ENCODE measurements around the gene LUZP1.

The LUZP1 gene

DNA sequence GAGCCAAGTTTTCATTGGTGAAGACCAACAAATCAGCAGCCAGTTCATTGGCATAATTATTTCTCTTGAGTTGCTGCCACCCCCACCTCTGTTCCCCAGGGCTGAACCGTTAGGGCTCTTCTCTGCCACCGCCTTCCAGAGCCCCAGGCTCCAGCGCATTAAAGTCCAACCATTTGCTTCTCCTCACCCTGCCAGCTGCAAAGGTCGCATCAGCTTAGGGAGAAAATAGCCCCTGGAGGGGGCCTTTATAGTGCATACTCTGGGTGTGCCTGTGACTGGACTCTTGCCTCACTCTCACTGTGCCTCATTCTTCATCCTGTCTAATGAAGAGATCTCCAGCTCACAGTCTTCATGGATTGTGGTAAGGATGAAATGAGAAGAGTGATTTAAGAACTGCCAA, 99.0 kb downstream of the LUZP1 start:
- H3K36me3 ChIP-seq (replicated peaks), result peaks cover 56% of the 10 kb centered on the region
- in situ Hi-C loops (cut with HindIII; ENCODE audit: low pct_ligation_motif_present, low sequenced_read_pairs), result no loop called here
- H3K27ac ChIP-seq, result no peak overlapping the region
- TF ChIP-seq, protein P1, sequence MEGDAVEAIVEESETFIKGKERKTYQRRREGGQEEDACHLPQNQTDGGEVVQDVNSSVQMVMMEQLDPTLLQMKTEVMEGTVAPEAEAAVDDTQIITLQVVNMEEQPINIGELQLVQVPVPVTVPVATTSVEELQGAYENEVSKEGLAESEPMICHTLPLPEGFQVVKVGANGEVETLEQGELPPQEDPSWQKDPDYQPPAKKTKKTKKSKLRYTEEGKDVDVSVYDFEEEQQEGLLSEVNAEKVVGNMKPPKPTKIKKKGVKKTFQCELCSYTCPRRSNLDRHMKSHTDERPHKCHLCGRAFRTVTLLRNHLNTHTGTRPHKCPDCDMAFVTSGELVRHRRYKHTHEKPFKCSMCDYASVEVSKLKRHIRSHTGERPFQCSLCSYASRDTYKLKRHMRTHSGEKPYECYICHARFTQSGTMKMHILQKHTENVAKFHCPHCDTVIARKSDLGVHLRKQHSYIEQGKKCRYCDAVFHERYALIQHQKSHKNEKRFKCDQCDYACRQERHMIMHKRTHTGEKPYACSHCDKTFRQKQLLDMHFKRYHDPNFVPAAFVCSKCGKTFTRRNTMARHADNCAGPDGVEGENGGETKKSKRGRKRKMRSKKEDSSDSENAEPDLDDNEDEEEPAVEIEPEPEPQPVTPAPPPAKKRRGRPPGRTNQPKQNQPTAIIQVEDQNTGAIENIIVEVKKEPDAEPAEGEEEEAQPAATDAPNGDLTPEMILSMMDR (IDR thresholded peaks at IDR 0.05; ENCODE audit: low read depth, low read length, missing control alignments), result no peak
- no peak for DNase-seq
- no peaks in the 10 kb centered on the region for H3K27me3 ChIP-seq (replicated peaks)
- no peak overlapping the region for H3K4me3 ChIP-seq (ENCODE audit: low read depth, low read length)

DNA sequence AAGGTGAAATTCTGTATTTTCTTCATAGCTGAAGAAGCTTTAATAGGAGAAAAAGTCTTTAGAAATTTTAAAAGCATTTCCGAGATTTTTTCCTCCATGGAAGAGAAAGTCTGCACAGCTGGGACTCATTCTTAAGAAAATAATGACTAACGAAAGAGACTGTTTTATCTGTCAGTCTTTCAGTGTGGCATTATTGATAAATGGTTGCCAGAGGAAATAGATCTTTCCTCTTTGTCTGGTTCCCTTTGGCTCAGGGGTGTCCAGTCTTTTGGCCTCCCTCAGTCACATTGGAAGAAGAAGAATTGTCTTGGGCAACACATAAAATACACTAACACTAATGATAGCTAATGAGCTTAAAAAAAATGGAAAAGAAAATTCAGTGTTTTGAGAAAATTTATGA, 99.5 kb downstream of the LUZP1 start:
- H3K4me3 ChIP-seq (ENCODE audit: low read depth, low read length), result no peak overlapping the region
- H3K36me3 ChIP-seq (replicated peaks), result peaks cover 61% of the 10 kb centered on the region
- DNase-seq, result no peak
- no peak overlapping the region for H3K27ac ChIP-seq
- in situ Hi-C loops (cut with HindIII; ENCODE audit: low pct_ligation_motif_present, low sequenced_read_pairs), result no loop called here
- H3K27me3 ChIP-seq (replicated peaks), result no peaks in the 10 kb centered on the region
- TF ChIP-seq, protein P1 (IDR thresholded peaks at IDR 0.05; ENCODE audit: low read depth, low read length, missing control alignments), result no peak

DNA sequence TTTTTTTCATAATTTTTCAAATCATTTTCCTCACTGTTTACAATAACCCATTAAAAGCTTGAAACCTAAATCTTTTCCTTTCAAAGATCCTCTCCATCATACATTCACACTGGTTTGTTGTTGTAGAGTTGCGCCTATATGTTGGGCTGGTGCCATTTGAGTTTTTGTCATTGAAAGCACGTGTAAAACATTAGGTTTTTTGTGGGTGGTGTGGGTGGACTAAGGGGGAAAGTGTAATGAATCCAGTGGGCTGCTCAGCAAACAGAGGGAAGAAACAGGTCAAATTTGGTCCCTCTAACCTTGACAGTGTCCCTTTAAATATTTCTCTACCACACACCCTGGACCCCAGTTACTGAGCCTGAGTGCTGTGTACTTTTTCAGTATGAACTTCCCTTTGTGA, 102.6 kb downstream of the LUZP1 start:
- DNase-seq, result no peak
- H3K36me3 ChIP-seq (replicated peaks), result peaks cover 57% of the 10 kb centered on the region
- TF ChIP-seq, protein P1 (IDR thresholded peaks at IDR 0.05; ENCODE audit: low read depth, low read length, missing control alignments), result no peak
- in situ Hi-C loops (cut with HindIII; ENCODE audit: low pct_ligation_motif_present, low sequenced_read_pairs), result no loop called here
- H3K4me3 ChIP-seq (ENCODE audit: low read depth, low read length), result no peak overlapping the region
- no peak overlapping the region for H3K27ac ChIP-seq
- H3K27me3 ChIP-seq (replicated peaks), result no peaks in the 10 kb centered on the region

DNA sequence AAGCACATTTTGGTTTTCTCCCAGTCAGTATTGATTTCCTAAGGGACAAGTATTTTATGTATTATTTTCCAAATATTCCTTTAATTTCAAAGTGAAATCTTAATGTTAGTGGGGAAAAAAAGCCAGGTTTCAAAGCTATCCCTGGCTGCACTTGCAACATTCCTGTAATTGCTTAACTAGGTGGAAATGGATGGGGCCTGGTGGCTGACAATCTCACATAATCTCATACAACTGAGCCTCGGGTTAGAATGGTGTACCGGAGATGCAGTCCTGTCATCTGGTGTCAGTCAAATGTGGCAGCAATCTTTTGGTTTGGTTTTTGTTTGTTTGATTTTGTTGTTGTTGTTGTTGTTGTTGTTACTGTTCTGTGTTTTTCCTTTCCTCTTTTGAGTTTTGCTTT, 103.3 kb downstream of the LUZP1 start:
- in situ Hi-C loops (cut with HindIII; ENCODE audit: low pct_ligation_motif_present, low sequenced_read_pairs), result no loop called here
- Histone ChIP-seq H3K36me3 (replicated peaks) (peaks cover 61% of the 10 kb centered on the region), H3K4me3 (ENCODE audit: low read depth, low read length) (no peak overlapping the region), H3K27me3 (replicated peaks) (no peaks in the 10 kb centered on the region), H3K27ac (no peak overlapping the region)
- DNase-seq, result no peak
- TF ChIP-seq, protein P1 (IDR thresholded peaks at IDR 0.05; ENCODE audit: low read depth, low read length, missing control alignments), result no peak

DNA sequence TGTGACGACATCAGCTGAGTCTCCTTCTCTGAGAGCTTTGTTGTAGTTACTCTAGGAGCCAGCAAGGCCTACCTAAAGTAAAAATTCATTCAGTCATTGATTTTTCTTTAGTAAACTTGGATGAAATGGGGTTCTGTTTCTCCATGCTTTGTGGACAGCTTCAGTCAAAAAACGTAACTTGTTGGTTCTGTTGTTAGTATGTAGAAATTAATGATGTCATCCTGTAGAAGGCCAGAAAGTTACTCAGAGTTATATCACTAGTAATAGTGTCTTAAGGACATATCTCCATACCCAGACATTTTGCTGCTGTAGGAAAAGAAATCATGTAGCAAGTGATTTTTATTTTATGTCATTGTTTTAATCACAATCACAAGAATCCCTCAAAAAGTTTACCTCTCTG, 106.4 kb downstream of the LUZP1 start:
- Histone ChIP-seq H3K27me3 (replicated peaks) (no peaks in the 10 kb centered on the region), H3K27ac (no peak overlapping the region), H3K4me3 (ENCODE audit: low read depth, low read length) (no peak overlapping the region), H3K36me3 (replicated peaks) (peaks cover 57% of the 10 kb centered on the region)
- TF ChIP-seq, protein P1 (IDR thresholded peaks at IDR 0.05; ENCODE audit: low read depth, low read length, missing control alignments), result no peak
- no peak for DNase-seq
- in situ Hi-C loops (cut with HindIII; ENCODE audit: low pct_ligation_motif_present, low sequenced_read_pairs), result no loop called here

DNA sequence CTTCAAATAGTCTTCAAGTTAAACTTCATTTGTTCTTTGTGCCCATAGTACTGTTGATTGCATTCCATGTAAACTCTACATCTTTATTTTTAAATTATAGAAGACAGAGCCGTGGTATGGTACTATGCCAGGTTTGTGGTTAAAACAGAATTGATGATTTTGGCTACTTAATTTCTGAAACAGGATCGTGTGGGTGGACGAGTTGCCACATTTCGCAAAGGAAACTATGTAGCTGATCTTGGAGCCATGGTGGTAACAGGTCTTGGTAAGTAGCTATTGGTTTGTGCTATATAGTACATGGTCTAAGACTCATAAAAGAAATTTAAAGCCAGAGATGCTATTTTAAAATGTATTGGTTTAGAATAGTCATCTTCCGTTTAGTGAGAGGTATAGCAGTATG, 111.4 kb downstream of the LUZP1 start:
- Histone ChIP-seq H3K36me3 (replicated peaks) (peaks cover 67% of the 10 kb centered on the region), H3K27me3 (replicated peaks) (no peaks in the 10 kb centered on the region), H3K27ac (no peak overlapping the region), H3K4me3 (ENCODE audit: low read depth, low read length) (no peak overlapping the region)
- no peak for DNase-seq
- in situ Hi-C loops (cut with HindIII; ENCODE audit: low pct_ligation_motif_present, low sequenced_read_pairs), result no loop called here
- TF ChIP-seq, protein P1 (IDR thresholded peaks at IDR 0.05; ENCODE audit: low read depth, low read length, missing control alignments), result no peak
